A204.1 (cell line): ENCODE results near the gene OR4F6.
"Not testable (repeated sequence)": the region's sequence is repeated elsewhere in the genome, so short reads cannot be mapped to it uniquely, and the experiment has no call there.

Experiments used
- FAIRE-seq: peaks from 2 replicates; lab custom pipeline; 2012; peaks lifted over from hg19 to GRCh38; lab: Jason Lieb, UNC

The OR4F6 gene

GRCh38 chr15:101803209-101803608, at the start of gene OR4F6:
Gene OR4F6 (plus strand): TSS chr15:101803509. CDS start chr15:101805720, 2,211 bp downstream.
- FAIRE-seq, result no peak

GRCh38 chr15:101764669-101765339, 38.5 kb upstream of the OR4F6 start:
- not testable (repeated sequence) for FAIRE-seq

- FAIRE-seq, result not testable (repeated sequence)
These were observed 38.0 kb upstream of the OR4F6 start for GRCh38 chr15:101765340-101765671.

GRCh38 chr15:101765772-101766456, 37.4 kb upstream of the OR4F6 start:
- FAIRE-seq, result no peak

GRCh38 chr15:101767083-101767640, 36.1 kb upstream of the OR4F6 start:
- FAIRE-seq, result not testable (repeated sequence)

- FAIRE-seq, result no peak
These were observed 30.4 kb upstream of the OR4F6 start for GRCh38 chr15:101772921-101773320.

GRCh38 chr15:101773496-101774100, 29.7 kb upstream of the OR4F6 start:
- no peak for FAIRE-seq

GRCh38 chr15:101775136-101775535, 28.2 kb upstream of the OR4F6 start:
- no peak for FAIRE-seq

- not testable (repeated sequence) for FAIRE-seq
These were observed 24.7 kb upstream of the OR4F6 start for GRCh38 chr15:101778576-101778975.

GRCh38 chr15:101780225-101780624, 23.1 kb upstream of the OR4F6 start:
- not testable (repeated sequence) for FAIRE-seq

- FAIRE-seq, result no peak
These were observed 21.4 kb upstream of the OR4F6 start for GRCh38 chr15:101781928-101782327.

- FAIRE-seq, result no peak
These were observed 18.7 kb upstream of the OR4F6 start for GRCh38 chr15:101784644-101785043.

GRCh38 chr15:101786422-101786821, 16.9 kb upstream of the OR4F6 start:
- not testable (repeated sequence) for FAIRE-seq

GRCh38 chr15:101788001-101788400, 15.3 kb upstream of the OR4F6 start:
- not testable (repeated sequence) for FAIRE-seq

- FAIRE-seq, result not testable (repeated sequence)
These were observed 14.6 kb upstream of the OR4F6 start for GRCh38 chr15:101788503-101789269.

GRCh38 chr15:101790748-101791147, 12.6 kb upstream of the OR4F6 start:
- FAIRE-seq, result not testable (repeated sequence)

- not testable (repeated sequence) for FAIRE-seq
These were observed 9.3 kb upstream of the OR4F6 start for GRCh38 chr15:101793981-101794380.

- no peak for FAIRE-seq
These were observed 7.9 kb upstream of the OR4F6 start for GRCh38 chr15:101795455-101795854.

GRCh38 chr15:101799665-101800064, 3.6 kb upstream of the OR4F6 start:
- FAIRE-seq, result no peak

GRCh38 chr15:101801048-101801447, 2.3 kb upstream of the OR4F6 start:
- FAIRE-seq, result no peak

GRCh38 chr15:101803676-101804075, 367 bp downstream of the OR4F6 start:
- FAIRE-seq, result no peak

GRCh38 chr15:101804375-101804774, 1.1 kb downstream of the OR4F6 start:
- FAIRE-seq, result no peak
